Endothelial cell (in vitro differentiated cells): ENCODE data around the gene GATAD2A. TPM values are rescaled to one million over a fixed set of nuclear protein-coding genes. Genes with fewer than 3 reads are reported as not detected.

ENCODE experiments used
- DNase-seq: peaks from one replicate; pipeline ENCODE4 v3.0.0; 2021; ENCODE audit warnings: low spot score
- H3K27ac Mint-ChIP-seq: one replicate; pipeline ENCODE4 v1.8.0; 2021; ENCODE audit warnings: mixed read lengths, inconsistent platforms; ENCODE audit not compliant: unreplicated experiment
- H3K27me3 Mint-ChIP-seq: one replicate; pipeline ENCODE4 v1.8.0; 2021; ENCODE audit warnings: mild to moderate bottlenecking, moderate library complexity, mixed read lengths, inconsistent platforms; ENCODE audit not compliant: unreplicated experiment
- H3K36me3 Mint-ChIP-seq: one replicate; pipeline ENCODE4 v1.8.0; 2021; ENCODE audit warnings: mild to moderate bottlenecking, low read depth, mixed read lengths, inconsistent platforms; ENCODE audit not compliant: unreplicated experiment
- H3K4me1 Mint-ChIP-seq: one replicate; pipeline ENCODE4 v1.8.0; 2021; ENCODE audit warnings: mild to moderate bottlenecking, mixed read lengths, inconsistent platforms; ENCODE audit not compliant: unreplicated experiment
- H3K4me3 Mint-ChIP-seq: one replicate; pipeline ENCODE4 v1.8.0; 2021; ENCODE audit warnings: mild to moderate bottlenecking, mixed read lengths, inconsistent platforms; ENCODE audit not compliant: unreplicated experiment
- H3K9me3 Mint-ChIP-seq: one replicate; pipeline ENCODE4 v1.8.0; 2021; ENCODE audit warnings: mixed read lengths, inconsistent platforms; ENCODE audit not compliant: unreplicated experiment
- CTCF ChIP-seq: fragments of 200-600 bp; sonication (generic); IDR thresholded peaks from one replicate; pipeline ENCODE4 v1.5.0; 2021; ENCODE audit warnings: antibody characterized with exemption; ENCODE audit not compliant: unreplicated experiment
- total RNA-seq: library from RNA; stranded (reverse); fragmentation: NEBNext Ultra II Directional; extraction: Animal tissue kit (Norgen Biotek cat#: 25700); gene quantifications from one replicate; pipeline ENCODE4 v1.2.1, GENCODE V29; 2021; ENCODE audit not compliant: unreplicated experiment

GATAD2A gene
- total RNA-seq, 1 donor from 2014 or later = 150 TPM

GRCh38 chr19:19427944-19428343 lies 22.5 kb downstream of the GATAD2A start:
- peaks cover 14% of the 10 kb centered on the region for H3K4me1 Mint-ChIP-seq
- H3K4me3 Mint-ChIP-seq = no peak overlapping the region
- H3K27ac Mint-ChIP-seq = no peak overlapping the region
- no peak for DNase-seq
- no peaks in the 10 kb centered on the region for H3K9me3 Mint-ChIP-seq
- no peak for TF ChIP-seq CTCF
- peaks cover 8% of the 10 kb centered on the region for H3K36me3 Mint-ChIP-seq
- peaks cover 1% of the 10 kb centered on the region for H3K27me3 Mint-ChIP-seq

GRCh38 chr19:19428746-19429145 lies 23.3 kb downstream of the GATAD2A start:
- Mint-ChIP-seq H3K4me1 (peaks cover 14% of the 10 kb centered on the region), H3K27me3 (peaks cover 1% of the 10 kb centered on the region), H3K9me3 (no peaks in the 10 kb centered on the region), H3K4me3 (no peak overlapping the region), H3K27ac (no peak overlapping the region), H3K36me3 (peaks cover 8% of the 10 kb centered on the region)
- DNase-seq = no peak
- no peak for TF ChIP-seq CTCF

- peaks cover 8% of the 10 kb centered on the region for H3K36me3 Mint-ChIP-seq
Observed at GRCh38 chr19:19429361-19429760, 23.9 kb downstream of the GATAD2A start.

GRCh38 chr19:19432732-19433131 lies 27.3 kb downstream of the GATAD2A start:
- Mint-ChIP-seq H3K27ac (no peak overlapping the region), H3K27me3 (peaks cover 3% of the 10 kb centered on the region), H3K4me3 (no peak overlapping the region)

More at GRCh38 chr19:19429361-19429760, 23.9 kb downstream of the GATAD2A start:
- no peak for DNase-seq
- no peak overlapping the region for H3K4me3 Mint-ChIP-seq
- TF ChIP-seq CTCF = no peak
- peaks cover 17% of the 10 kb centered on the region for H3K4me1 Mint-ChIP-seq
- H3K27me3 Mint-ChIP-seq = peaks cover 3% of the 10 kb centered on the region
- H3K27ac Mint-ChIP-seq = no peak overlapping the region
- H3K9me3 Mint-ChIP-seq = no peaks in the 10 kb centered on the region

More at GRCh38 chr19:19432732-19433131, 27.3 kb downstream of the GATAD2A start:
- Mint-ChIP-seq H3K4me1 (peaks cover 15% of the 10 kb centered on the region), H3K9me3 (no peaks in the 10 kb centered on the region), H3K36me3 (peaks cover 8% of the 10 kb centered on the region)
- no peak for DNase-seq
- TF ChIP-seq CTCF = no peak
